ENCODE results near the gene IRAK3.

DNA sequence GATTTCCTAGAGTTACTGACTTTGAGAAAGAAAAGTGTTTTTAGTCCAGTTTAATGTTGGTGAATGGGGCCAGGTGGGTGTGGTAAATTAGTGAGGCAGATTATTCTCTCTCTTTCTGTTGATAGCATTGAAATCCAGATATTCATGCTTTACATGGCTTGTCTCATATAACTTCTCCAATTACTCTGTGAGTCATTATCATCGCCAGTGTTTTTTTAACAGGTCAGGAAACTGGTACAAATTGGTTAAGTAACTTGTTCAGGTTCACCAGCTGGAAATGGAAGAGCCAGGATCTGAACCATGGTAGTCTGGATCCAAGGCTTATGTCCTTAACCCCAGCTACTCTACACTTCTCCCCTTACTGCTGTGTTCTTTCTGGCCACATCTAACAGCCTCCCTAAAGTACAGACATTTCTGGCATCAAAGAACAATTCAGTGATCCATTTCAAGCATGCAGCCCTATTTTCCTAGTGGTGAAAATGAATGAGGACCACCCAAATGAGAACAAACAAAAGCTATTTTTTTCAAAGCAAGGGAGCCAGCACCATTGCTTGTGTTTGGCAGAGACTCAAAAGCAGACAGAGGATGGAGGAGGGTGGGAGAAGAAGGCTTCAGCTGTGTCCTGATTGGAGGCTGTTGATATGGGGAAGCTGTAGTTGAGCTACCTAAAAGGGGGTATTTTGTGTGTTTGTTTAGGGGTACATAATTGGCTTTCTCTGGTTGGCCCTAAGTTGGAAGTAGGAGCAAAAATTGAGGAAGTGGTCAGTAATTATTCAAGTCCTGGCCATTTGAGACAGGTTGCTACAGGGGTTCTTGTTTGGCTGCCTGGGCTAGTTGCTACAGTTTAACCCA is 1.7 kb downstream of the IRAK3 start:
- no peak for TF ChIP-seq POLR2A (IDR thresholded peaks at IDR 0.05)
- peak in 1 of 6 experiments; percentile 2 for TF ChIP-seq CTCF (IDR thresholded peaks at IDR 0.05)
